SKM-1 (cell line): ENCODE measurements around the gene WDFY2.

Source experiments
- DNase-seq: peaks from one replicate; lab custom pipeline; 2025; ENCODE audit not compliant: unreplicated experiment; lab: John Stamatoyannopoulos, UW

The WDFY2 gene

DNA sequence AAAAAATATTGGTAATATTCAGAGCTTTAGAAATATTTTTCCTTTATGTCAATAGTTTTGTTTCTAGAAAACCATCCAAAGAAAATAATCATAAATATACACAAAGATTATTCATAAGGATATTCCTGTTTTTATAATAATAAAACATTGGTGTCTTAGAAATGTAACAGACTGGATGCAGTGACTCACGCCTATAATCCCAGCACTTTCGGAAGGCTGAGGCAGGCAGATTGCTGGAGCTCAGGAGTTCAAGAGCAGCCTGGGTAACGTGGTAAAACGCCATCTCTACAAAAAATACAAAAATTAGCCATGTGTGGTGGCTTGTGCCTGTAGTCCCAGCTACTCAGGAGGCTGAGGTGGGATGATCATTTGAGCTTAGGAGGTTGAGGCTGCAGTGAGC is 112.9 kb downstream of the WDFY2 start:
- no peak for DNase-seq

DNA sequence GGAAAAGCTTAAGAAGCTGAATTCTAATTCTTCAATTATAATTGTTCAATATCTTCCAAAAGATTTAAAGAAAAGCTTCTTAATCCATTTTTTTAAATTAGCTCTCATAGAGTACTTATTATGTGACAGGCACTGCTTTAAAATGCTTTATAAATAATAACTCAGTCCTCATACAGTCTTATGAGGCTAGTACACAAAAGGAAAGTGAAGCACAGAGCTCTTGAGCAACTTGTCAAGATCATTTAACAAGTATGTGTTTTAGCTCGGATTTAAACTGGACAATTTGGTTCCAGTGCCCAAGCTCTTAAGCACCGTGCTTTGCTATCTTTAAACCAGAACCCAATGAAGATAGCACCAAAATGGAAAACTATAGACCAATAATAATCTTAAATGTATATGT is 113.6 kb downstream of the WDFY2 start:
- DNase-seq, result no peak

DNA sequence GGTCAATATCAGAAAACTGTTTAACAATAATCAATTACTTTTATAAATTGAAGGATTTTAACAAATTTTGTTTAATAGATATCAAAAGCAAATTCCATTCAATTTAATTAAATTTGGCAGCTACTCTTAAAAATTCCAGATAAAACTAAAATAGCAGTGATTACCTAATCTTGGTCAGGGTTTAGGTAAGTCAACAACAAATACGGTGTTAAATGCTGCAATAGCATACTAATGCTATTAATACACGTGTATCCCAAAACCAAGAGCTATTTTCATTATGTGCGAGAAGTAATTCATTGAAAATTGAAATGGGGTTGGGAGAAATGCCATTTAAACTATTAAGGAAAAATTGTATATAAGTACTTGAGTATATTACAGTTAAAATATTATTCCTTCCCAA is 114.1 kb downstream of the WDFY2 start:
- DNase-seq, result no peak

GRCh38 chr13:51704399-51705313 is 120.4 kb downstream of the WDFY2 start:
- no peak for DNase-seq

- no peak for DNase-seq
Observed at GRCh38 chr13:51707461-51707860, 123.2 kb downstream of the WDFY2 start.

- no peak for DNase-seq
Observed at GRCh38 chr13:51713807-51714206, 129.5 kb downstream of the WDFY2 start.

DNA sequence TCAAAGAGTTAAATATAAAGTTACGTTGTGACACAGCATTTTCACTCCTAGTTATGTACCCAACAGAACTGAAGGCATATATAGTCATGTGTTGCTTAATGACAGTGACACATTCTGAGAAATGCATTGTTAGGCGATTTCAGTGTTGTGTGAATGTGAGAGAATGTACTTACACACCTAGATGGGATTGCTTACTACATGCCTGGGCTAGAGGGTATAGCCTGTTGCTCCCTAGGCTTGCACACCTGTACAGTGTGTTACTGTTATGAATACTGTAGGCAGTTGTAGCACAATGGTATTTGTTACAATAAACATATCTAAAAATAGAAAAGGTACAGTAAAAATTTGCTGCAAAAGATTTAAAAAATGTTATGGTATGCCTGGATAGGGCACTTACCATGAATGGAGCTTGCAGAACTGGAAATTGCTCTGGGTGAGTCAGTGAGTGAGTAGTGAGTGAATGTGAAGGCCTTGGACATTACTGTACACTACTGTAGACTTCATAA is 130.5 kb downstream of the WDFY2 start:
- DNase-seq, result no peak

DNA sequence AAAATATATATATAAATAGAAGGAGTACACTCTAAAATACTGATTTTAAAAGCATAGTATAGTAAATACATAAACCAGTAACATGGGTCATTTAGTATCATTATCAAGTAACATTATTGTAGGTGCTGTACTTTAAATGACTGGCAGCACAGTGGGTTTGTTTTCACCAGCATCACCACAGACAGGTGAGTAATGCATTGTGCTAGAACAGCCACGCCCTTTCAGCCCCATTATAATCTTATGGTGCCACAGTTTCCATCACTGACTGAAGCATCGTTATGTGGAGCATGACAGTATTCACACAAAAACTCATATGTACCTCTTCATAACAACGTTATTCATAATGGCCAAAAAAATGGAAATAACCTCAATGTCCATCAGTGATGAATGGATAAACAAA is 131.4 kb downstream of the WDFY2 start:
- DNase-seq, result no peak

DNA sequence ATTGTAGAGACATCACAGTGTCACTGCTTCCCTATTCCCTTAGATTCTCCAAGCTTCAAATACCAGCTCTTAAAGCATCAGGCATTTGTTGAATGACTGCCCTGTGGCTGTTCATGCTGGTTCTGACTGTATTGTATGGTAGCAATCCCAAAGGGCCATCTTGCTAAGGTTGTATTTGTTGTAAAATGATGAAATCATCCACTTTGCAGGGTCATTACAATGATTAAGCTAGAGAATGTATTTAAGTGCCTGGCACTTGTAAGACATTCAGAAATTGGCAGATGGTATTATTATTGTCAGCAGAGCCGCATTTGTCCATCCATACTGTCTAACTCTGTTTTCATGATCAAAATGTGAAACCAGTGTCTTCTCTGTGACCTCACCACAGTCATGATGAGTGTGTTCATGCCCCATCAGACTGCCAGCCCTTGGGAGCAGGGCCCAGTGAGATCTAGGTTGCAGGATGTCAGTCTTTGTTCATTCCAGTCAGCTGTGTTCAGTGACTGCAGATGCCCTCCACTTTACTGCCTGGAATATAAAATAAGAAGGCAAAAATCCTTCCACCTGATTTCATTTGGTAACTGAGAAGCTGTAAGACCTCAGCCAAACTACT is 133.6 kb downstream of the WDFY2 start:
- DNase-seq, result no peak

- no peak for DNase-seq
Observed at GRCh38 chr13:51719394-51719793, 135.1 kb downstream of the WDFY2 start.

DNA sequence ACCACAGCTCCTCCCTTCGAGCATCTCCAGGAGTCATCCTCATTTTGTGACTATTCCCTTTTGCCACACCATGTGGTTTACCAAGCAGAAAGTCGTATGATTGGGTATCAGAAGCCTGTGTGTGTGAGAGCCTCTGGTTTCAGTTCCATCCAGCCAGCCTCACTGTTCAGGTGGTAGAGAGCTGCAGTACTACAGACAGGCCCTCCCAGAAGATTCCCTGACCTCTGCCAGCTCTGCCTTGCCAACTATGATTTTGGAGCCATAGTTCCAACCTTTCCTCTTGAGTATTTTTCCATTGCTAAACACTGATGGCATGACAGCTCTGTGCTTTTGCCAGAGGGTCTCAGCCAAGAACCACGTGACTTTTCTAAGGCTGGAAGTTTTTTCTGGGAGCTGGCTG is 137.2 kb downstream of the WDFY2 start:
- DNase-seq, result no peak

- no peak for DNase-seq
Observed at GRCh38 chr13:51723529-51723928, 139.3 kb downstream of the WDFY2 start.

- DNase-seq, result no peak
Observed at GRCh38 chr13:51724721-51725120, 140.5 kb downstream of the WDFY2 start.

DNA sequence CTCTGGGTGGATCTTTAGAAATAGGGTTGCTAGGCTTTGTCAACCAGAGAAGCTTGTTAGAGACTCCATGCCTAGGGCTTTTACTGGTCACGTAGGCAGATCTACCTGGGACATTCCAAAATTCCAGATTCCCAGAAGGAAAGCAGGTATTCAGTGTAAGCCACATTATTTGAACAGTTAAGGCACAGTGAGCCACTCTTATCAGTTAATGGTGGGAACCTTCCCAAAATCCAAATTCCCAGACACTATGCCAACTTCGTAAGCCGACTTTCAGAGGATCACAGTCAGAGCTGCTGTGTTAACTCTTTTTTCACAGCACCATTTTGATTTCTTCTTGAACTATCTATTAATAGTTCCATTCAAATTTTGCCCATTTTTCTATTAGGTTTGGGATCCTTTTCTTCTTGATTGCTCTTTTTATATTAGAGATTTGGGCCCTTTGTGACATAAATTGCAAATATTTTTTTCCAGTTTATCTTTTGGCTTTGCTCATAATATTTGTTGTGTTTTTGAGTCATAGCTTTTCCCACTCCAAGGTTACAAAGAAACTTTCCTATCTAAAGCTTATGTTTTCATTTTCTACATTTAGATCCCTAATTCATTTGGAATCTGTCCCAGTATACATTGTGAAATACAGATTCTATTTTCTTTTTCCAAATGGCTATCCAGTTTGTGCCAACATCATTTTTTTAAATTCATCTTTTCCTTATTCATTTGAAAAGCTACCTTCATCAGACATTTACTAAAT is 142.4 kb downstream of the WDFY2 start:
- DNase-seq, result no peak

- DNase-seq, result no peak
Observed at GRCh38 chr13:51727634-51728274, 143.5 kb downstream of the WDFY2 start.

DNA sequence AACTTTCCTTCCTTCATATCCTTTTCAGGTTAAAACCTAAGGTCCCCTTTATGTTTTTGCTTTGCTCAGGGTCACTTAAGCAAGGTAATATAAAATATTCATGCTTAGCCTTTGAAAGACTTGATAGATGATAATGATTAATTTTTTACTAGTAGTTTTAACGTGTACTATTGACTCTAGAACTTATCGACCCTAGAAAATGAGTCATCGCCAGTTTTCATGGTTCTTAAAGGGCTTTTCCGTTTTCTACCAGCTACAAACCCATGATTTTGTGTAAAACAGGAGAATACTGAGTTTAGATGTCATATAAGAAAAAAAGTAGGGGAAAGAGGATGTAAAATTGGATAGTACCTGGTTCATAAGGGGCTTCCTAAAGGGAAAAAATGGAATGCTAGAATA is 144.0 kb downstream of the WDFY2 start:
- DNase-seq, result no peak

DNA sequence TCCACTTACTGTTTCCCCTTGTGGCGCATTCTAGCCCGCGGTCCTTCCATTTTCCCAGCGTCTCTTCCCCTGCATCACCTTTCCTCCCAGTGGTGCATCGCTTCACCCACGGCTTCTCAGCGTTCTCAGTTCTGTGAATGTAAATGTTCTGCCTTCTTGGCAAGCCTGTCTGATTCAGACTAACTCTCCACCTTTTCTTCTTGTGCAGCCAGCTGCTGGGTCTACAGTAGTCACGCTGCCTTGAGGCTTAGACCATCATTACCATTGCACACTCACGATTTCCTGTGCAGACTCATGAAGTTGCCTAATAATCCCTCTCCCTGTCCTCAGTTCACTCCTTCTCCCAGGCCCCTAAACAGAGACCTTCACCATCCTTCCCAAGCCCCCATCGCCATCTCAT is 144.7 kb downstream of the WDFY2 start:
- no peak for DNase-seq

GRCh38 chr13:51729866-51730553 is 145.7 kb downstream of the WDFY2 start:
- no peak for DNase-seq

DNA sequence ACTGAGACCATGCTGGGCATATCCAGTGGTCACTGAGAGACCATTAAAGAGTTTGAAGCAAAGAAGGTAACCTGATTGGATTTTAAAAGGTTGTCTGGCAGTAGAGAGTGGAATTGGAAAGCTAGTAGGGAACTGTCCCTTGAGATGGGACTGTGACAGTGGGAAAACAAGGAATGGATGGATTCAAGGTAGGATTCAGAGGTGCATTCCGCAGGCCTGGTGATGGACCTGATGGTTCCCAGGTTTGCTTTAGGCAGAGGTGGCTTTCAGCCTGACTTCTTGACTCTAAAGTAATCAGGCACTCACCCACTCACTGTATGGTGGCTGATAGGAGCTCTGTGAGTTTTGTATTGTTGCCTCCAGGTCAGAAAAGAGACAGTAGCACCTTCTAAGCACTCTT is 146.7 kb downstream of the WDFY2 start:
- no peak for DNase-seq

DNA sequence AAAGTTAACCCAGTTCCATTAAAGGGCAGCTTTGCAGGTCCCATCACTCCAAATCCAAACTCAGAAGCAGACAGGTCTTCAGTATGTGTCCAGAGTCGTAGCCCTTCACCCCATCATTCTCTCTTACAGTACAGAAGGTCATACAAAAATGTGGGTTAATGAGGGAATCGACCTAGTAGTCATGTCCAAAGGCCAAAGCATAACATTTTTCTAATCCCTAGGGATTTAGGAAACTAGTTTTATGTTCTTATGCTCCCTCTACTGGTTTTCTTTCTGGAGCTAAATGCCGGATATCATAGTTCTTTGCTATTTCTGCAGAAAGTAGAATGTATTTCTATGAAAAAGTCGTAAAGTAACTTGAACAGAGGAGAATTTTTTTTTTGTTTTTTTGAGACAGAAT is 147.5 kb downstream of the WDFY2 start:
- no peak for DNase-seq
